ENCODE measurements around the gene SLX9. TPM values are rescaled to one million over a fixed set of nuclear protein-coding genes. Genes with fewer than 3 reads are reported as not detected.

SLX9 gene
- total and polyA plus RNA-seq, 2 donors (not counting 1 experiment from before 2014, with no cell fraction given), result 11.7 to 15.9 TPM

GRCh38 chr21:45003331-45004058, 63.7 kb downstream of the SLX9 start:
- no peak overlapping the region for H3K27ac ChIP-seq (ENCODE audit: low read length in 2 of 2)
- peaks cover 12 to 16% of the 10 kb centered on the region in 2 donors for H3K4me1 ChIP-seq (ENCODE audit: control insufficient read depth in 2 of 2, insufficient read depth in 2 of 2, low read length in 2 of 2)
- no peaks in the 10 kb centered on the region for H3K36me3 ChIP-seq (replicated peaks in 1 of 2; ENCODE audit: control extremely low read depth in 1 of 2, control insufficient read depth in 1 of 2, extremely low read depth in 1 of 2, insufficient read depth in 2 of 2, low read length in 1 of 2)
- H3K4me1 Mint-ChIP-seq, result peaks cover 12% of the 10 kb centered on the region
- ATAC-seq (ENCODE audit: low read depth) (no peak), DNase-seq (no peak)
- peaks cover 0 to 18% (median 3%) of the 10 kb centered on the region in 4 experiments for H3K27me3 ChIP-seq (replicated peaks in 1 of 4; ENCODE audit: control extremely low read depth in 1 of 4, control insufficient read depth in 3 of 4, insufficient read depth in 4 of 4, low read length in 3 of 4)
- TF ChIP-seq CTCF (IDR thresholded peaks at IDR 0.05) (no peak), EZH2 (IDR thresholded peaks at IDR 0.05; ENCODE audit: borderline replicate concordance, insufficient read depth, low read depth, low read length, poor library complexity, severe bottlenecking) (no peak)
- H3K79me2 ChIP-seq (ENCODE audit: control insufficient read depth, insufficient read depth, low read length), result no peaks in the 10 kb centered on the region
- H3K9me3 Mint-ChIP-seq (ENCODE audit: insufficient read depth), result peaks cover 2% of the 10 kb centered on the region
- WGBS (ENCODE audit: insufficient coverage), result 82% methylated on average over 13 of the region's 14 CpGs
- H3K27me3 Mint-ChIP-seq, result peaks cover 28% of the 10 kb centered on the region
- H3K4me3 Mint-ChIP-seq, result no peak overlapping the region
- intact Hi-C loops (cut with micrococcal nuclease), result no loop called here
- no peaks in the 10 kb centered on the region for H4K20me1 ChIP-seq (ENCODE audit: control insufficient read depth, insufficient read depth, low read length, poor library complexity, severe bottlenecking)
- CTCF ChIA-PET, result no interaction called here
- POLR2A ChIA-PET, result no interaction called here
- H2AFZ ChIP-seq (ENCODE audit: insufficient read depth, low read depth, low read length, poor library complexity, severe bottlenecking), result no peak overlapping the region
- H3K4me2 ChIP-seq (replicated peaks; ENCODE audit: low read depth, low read length, poor library complexity, severe bottlenecking), result no peak overlapping the region
- no peak overlapping the region for H3K4me3 ChIP-seq (ENCODE audit: control extremely low read depth in 1 of 5, extremely low read depth in 1 of 5, insufficient read depth in 1 of 5, low read depth in 2 of 5, low read length in 4 of 5)
- no peak overlapping the region for H3K9ac ChIP-seq (ENCODE audit: low read length)
- H3K9me3 ChIP-seq (ENCODE audit: control extremely low read depth in 1 of 3, control insufficient read depth in 2 of 3, insufficient read depth in 1 of 3, low read length in 2 of 3), result peaks cover 0 to 23% (median 0%) of the 10 kb centered on the region in 3 donors
- no peak overlapping the region for H3K27ac Mint-ChIP-seq

- CTCF ChIA-PET, result no interaction called here
- Histone ChIP-seq H3K79me2 (ENCODE audit: control insufficient read depth, insufficient read depth, low read length) (no peaks in the 10 kb centered on the region), H3K9me3 (ENCODE audit: control extremely low read depth in 1 of 3, control insufficient read depth in 2 of 3, insufficient read depth in 1 of 3, low read length in 2 of 3) (peaks cover 0 to 23% (median 0%) of the 10 kb centered on the region in 3 donors), H3K4me2 (replicated peaks; ENCODE audit: low read depth, low read length, poor library complexity, severe bottlenecking) (no peak overlapping the region), H3K27me3 (replicated peaks in 1 of 4; ENCODE audit: control extremely low read depth in 1 of 4, control insufficient read depth in 3 of 4, insufficient read depth in 4 of 4, low read length in 3 of 4) (peaks cover 0 to 12% (median 3%) of the 10 kb centered on the region in 4 experiments), H4K20me1 (ENCODE audit: control insufficient read depth, insufficient read depth, low read length, poor library complexity, severe bottlenecking) (no peaks in the 10 kb centered on the region), H3K27ac (ENCODE audit: low read length in 2 of 2) (no peak overlapping the region), H2AFZ (ENCODE audit: insufficient read depth, low read depth, low read length, poor library complexity, severe bottlenecking) (no peak overlapping the region), H3K9ac (ENCODE audit: low read length) (no peak overlapping the region), H3K4me3 (ENCODE audit: control extremely low read depth in 1 of 5, extremely low read depth in 1 of 5, insufficient read depth in 1 of 5, low read depth in 2 of 5, low read length in 4 of 5) (no peak overlapping the region), H3K4me1 (ENCODE audit: control insufficient read depth in 2 of 2, insufficient read depth in 2 of 2, low read length in 2 of 2) (peaks cover 8 to 12% of the 10 kb centered on the region in 2 donors), H3K36me3 (replicated peaks in 1 of 2; ENCODE audit: control extremely low read depth in 1 of 2, control insufficient read depth in 1 of 2, extremely low read depth in 1 of 2, insufficient read depth in 2 of 2, low read length in 1 of 2) (no peaks in the 10 kb centered on the region)
- POLR2A ChIA-PET, result no interaction called here
- Mint-ChIP-seq H3K4me3 (no peak overlapping the region), H3K4me1 (peaks cover 10% of the 10 kb centered on the region), H3K27me3 (peaks cover 32% of the 10 kb centered on the region), H3K27ac (no peak overlapping the region), H3K9me3 (ENCODE audit: insufficient read depth) (peaks cover 2% of the 10 kb centered on the region)
- WGBS (ENCODE audit: insufficient coverage), result 97% methylated on average over 7 of the region's 8 CpGs
- TF ChIP-seq CTCF (IDR thresholded peaks at IDR 0.05) (no peak), EZH2 (IDR thresholded peaks at IDR 0.05; ENCODE audit: borderline replicate concordance, insufficient read depth, low read depth, low read length, poor library complexity, severe bottlenecking) (no peak)
- ATAC-seq (ENCODE audit: low read depth) (no peak), DNase-seq (no peak)
- intact Hi-C loops (cut with micrococcal nuclease), result no loop called here
Measured at GRCh38 chr21:45004059-45004422, 64.2 kb downstream of the SLX9 start.
